HG03045 (cell line): ENCODE measurements around the gene MANF.

ENCODE experiments used
- ATAC-seq: cut with Tn5 transposase; IDR thresholded peaks from one replicate; pipeline ENCODE4 v1.9.1; 2021; ENCODE audit warnings: mild to moderate bottlenecking, moderate library complexity; ENCODE audit not compliant: unreplicated experiment

Gene MANF

GRCh38 chr3:51388286-51389029 lies 3.4 kb downstream of the MANF start:
- no peak for ATAC-seq

- ATAC-seq = no peak
These were observed 4.5 kb downstream of the MANF start for GRCh38 chr3:51389423-51390183.

GRCh38 chr3:51390246-51391074 lies 5.4 kb downstream of the MANF start:
- no peak for ATAC-seq

GRCh38 chr3:51391075-51391565 lies 6.0 kb downstream of the MANF start, which contains the start of gene RBM15B:
TSS of gene RBM15B (plus strand) at chr3:51391285. CDS start at chr3:51391400, 115 bp downstream.
- peak; percentile 89 for ATAC-seq

GRCh38 chr3:51391566-51392354 lies 6.7 kb downstream of the MANF start:
- ATAC-seq = peak; percentile 18

GRCh38 chr3:51392355-51393133 lies 7.5 kb downstream of the MANF start:
- no peak for ATAC-seq

GRCh38 chr3:51393134-51393495 lies 8.0 kb downstream of the MANF start:
- no peak for ATAC-seq

- ATAC-seq = no peak
These were observed 8.5 kb downstream of the MANF start for GRCh38 chr3:51393564-51393963.

GRCh38 chr3:51394541-51394940 lies 9.4 kb downstream of the MANF start:
- no peak for ATAC-seq

- no peak for ATAC-seq
These were observed 10.6 kb downstream of the MANF start for GRCh38 chr3:51395493-51396213.

GRCh38 chr3:51396401-51396800 lies 11.3 kb downstream of the MANF start:
- no peak for ATAC-seq

GRCh38 chr3:51397392-51397791 lies 12.3 kb downstream of the MANF start:
- ATAC-seq = no peak

GRCh38 chr3:51398595-51399310 lies 13.7 kb downstream of the MANF start:
- ATAC-seq = no peak

- no peak for ATAC-seq
These were observed 15.1 kb downstream of the MANF start for GRCh38 chr3:51400166-51400565.

GRCh38 chr3:51401735-51402134 lies 16.6 kb downstream of the MANF start:
- no peak for ATAC-seq

GRCh38 chr3:51403675-51404074 lies 18.6 kb downstream of the MANF start:
- ATAC-seq = no peak

- ATAC-seq = no peak
These were observed 22.9 kb downstream of the MANF start for GRCh38 chr3:51408021-51408420.

- no peak for ATAC-seq
These were observed 23.7 kb downstream of the MANF start for GRCh38 chr3:51408813-51409212.
